Measurements from ENCODE around the gene CAMTA2.

The CAMTA2 gene

GRCh38 chr17:4948166-4948930 lies 39.1 kb downstream of the CAMTA2 start, which contains the start of gene PFN1:
TSS of gene PFN1 (minus strand) at chr17:4948530. CDS start at chr17:4948394, 136 bp downstream.
- peak in 1 of 2 experiments; percentile 8 for TF ChIP-seq CTCF (IDR thresholded peaks at IDR 0.05)
- intact Hi-C loops (cut with DNase I; ENCODE audit: low total_unique reads), result loop anchor here (2.0 to 5.0 kb wide), 2 partner anchors 18 to 49 kb away; partner anchors contain the start of genes INCA1, KIF1C and SPAG7
- Histone ChIP-seq H3K4me1 (peaks cover 6 to 60% (median 44%) of the 10 kb centered on the region in 4 donors), H3K36me3 (peaks cover 28 to 38% (median 31%) of the 10 kb centered on the region in 3 donors), H3K9me3 (no peaks in the 10 kb centered on the region), H3K27me3 (no peaks in the 10 kb centered on the region), H3K27ac (peak within 1 kb of the TSS; percentile 95 to 99), H3K4me3 (peak within 1 kb of the TSS; percentile 93 to 100)
- peak; percentile 95 to 96 for DNase-seq

- peak; percentile 45 to 85 for DNase-seq
- Histone ChIP-seq H3K9me3 (no peaks in the 10 kb centered on the region), H3K27ac (peak overlapping the region; percentile 95 to 99), H3K36me3 (peaks cover 36 to 46% (median 38%) of the 10 kb centered on the region in 3 donors), H3K4me3 (peak overlapping the region; percentile 93 to 100), H3K27me3 (no peaks in the 10 kb centered on the region), H3K4me1 (peaks cover 6 to 60% (median 43%) of the 10 kb centered on the region in 4 donors)
- intact Hi-C loops (cut with DNase I; ENCODE audit: low total_unique reads), result loop anchor here (2.0 to 5.0 kb wide), 2 partner anchors 19 to 50 kb away; partner anchors contain the start of genes INCA1, KIF1C and SPAG7
- TF ChIP-seq CTCF (IDR thresholded peaks at IDR 0.05), result no peak
Observed at GRCh38 chr17:4947411-4948165, 39.9 kb downstream of the CAMTA2 start.

- intact Hi-C loops (cut with DNase I; ENCODE audit: low total_unique reads), result loop anchor here (5.0 kb wide), 1 partner anchor 50 kb away; the partner anchor contains the start of genes INCA1 and KIF1C
- Histone ChIP-seq H3K27me3 (no peaks in the 10 kb centered on the region), H3K9me3 (no peaks in the 10 kb centered on the region), H3K36me3 (peaks cover 42 to 52% (median 44%) of the 10 kb centered on the region in 3 donors), H3K4me1 (peaks cover 6 to 58% (median 43%) of the 10 kb centered on the region in 4 donors), H3K4me3 (peak overlapping the region; percentile 93 to 100), H3K27ac (peak overlapping the region; percentile 95 to 99)
- peak in 1 of 2 donors; percentile 36 for DNase-seq
- TF ChIP-seq CTCF (IDR thresholded peaks at IDR 0.05), result no peak
Observed at GRCh38 chr17:4947010-4947410, 40.5 kb downstream of the CAMTA2 start.

DNA sequence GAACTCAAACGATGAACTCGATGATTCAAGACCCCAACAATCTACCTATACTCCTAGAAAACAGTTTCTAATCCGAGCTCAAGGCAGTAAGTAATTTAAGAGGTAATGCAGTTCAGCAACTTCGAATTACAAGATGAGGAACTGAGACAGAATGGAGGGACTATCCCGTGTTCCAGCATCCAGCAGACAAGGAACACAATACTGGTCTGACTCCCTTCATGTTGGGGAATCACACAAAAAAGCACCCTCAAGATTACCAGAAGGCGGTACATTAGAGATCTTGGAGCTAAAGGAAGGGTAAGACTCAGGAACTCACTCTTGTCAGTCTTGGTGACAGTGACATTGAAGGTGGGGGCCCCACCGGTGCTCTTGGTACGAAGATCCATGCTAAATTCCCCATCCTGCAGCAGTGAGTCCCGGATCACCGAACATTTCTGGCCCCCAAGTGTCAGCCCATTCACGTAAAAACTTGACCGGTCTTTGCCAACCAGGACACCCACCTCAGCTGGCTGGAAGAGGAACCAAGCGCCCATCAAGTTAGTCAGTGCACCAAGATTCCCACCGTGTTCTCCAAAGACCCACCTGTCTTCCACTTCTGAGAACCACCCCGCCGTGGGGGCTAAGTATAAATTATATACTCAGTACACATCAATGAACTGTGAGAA lies 41.0 kb downstream of the CAMTA2 start:
- Histone ChIP-seq H3K4me1 (peaks cover 6 to 63% (median 48%) of the 10 kb centered on the region in 4 donors), H3K27me3 (no peaks in the 10 kb centered on the region), H3K9me3 (no peaks in the 10 kb centered on the region), H3K27ac (peak overlapping the region; percentile 95 to 99), H3K36me3 (peaks cover 43 to 54% (median 45%) of the 10 kb centered on the region in 3 donors), H3K4me3 (peak overlapping the region; percentile 93 to 100)
- TF ChIP-seq CTCF (IDR thresholded peaks at IDR 0.05), result no peak
- no peak for DNase-seq
- intact Hi-C loops (cut with DNase I; ENCODE audit: low total_unique reads), result loop anchor here (5.0 kb wide), 1 partner anchor 51 kb away; the partner anchor contains the start of genes INCA1 and KIF1C

GRCh38 chr17:4945944-4946280 lies 41.6 kb downstream of the CAMTA2 start:
- no peak for TF ChIP-seq CTCF (IDR thresholded peaks at IDR 0.05)
- H3K36me3 ChIP-seq, result peaks cover 43 to 54% (median 45%) of the 10 kb centered on the region in 3 donors

More at GRCh38 chr17:4945944-4946280, 41.6 kb downstream of the CAMTA2 start:
- peak overlapping the region; percentile 95 to 99 for H3K27ac ChIP-seq
- no peaks in the 10 kb centered on the region for H3K27me3 ChIP-seq
- H3K9me3 ChIP-seq, result no peaks in the 10 kb centered on the region
- H3K4me3 ChIP-seq, result peak overlapping the region; percentile 93 to 100
- DNase-seq, result no peak
- peaks cover 6 to 64% (median 52%) of the 10 kb centered on the region in 4 donors for H3K4me1 ChIP-seq
- intact Hi-C loops (cut with DNase I; ENCODE audit: low total_unique reads), result loop anchor here (5.0 kb wide), 1 partner anchor 51 kb away; the partner anchor contains the start of genes INCA1 and KIF1C
